Stimulated activated CD4-positive, alpha-beta T cell treated with anti-CD3 and anti-CD28 coated beads, TNF-alpha, amount 100 ng/mL, for 1 hour (primary cell): ENCODE measurements around the gene PPP3CB.

ENCODE experiments used
- DNase-seq, 3 donors: peaks; one replicate each; pipeline ENCODE4 v3.0.0-alpha.2; 2020; ENCODE audit warnings: low read depth in 3 of 3, low spot score in 1 of 3

The PPP3CB gene

DNA sequence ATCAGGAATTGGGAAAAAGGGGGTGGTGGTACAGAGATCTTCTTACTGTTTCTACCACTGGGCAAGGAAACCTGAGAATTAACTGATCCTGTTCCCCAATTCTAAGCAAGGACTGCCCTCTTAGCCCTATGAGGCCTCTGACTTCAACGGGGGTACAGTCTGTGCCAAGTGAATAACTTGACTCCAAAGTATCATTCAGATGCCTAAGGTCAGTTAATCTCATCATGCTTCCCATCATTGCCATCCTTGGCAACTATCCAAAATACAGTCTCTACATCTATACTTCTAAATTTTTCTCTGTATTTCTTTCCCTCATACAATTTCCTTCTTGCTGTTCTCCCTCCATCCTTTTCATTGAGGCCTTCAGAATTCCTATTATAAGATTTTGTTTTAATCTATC lies 10.5 kb downstream of the PPP3CB start:
- no peak for DNase-seq

GRCh38 chr10:73480158-73480557 lies 15.7 kb downstream of the PPP3CB start:
- DNase-seq, result no peak

- DNase-seq, result no peak
Observed at GRCh38 chr10:73478636-73479035, 17.2 kb downstream of the PPP3CB start.

DNA sequence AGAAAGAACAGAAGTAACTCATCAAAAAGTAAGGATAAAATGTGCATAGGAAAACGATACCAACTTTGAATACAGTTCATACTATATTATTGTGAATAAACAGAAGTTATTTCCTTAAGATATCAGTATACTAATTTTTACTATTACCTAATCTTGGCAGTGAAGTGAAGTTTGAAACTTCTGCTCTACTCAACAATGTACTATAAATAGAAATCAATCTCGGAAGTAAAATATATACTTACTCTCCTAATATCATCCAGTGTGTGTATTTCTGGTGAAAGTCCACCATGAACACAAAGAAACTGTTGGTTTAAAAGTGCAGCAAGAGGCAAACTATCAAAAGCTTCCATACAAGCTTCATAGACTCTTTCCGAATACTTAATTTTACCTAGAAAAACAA lies 24.6 kb downstream of the PPP3CB start:
- DNase-seq, result no peak

DNA sequence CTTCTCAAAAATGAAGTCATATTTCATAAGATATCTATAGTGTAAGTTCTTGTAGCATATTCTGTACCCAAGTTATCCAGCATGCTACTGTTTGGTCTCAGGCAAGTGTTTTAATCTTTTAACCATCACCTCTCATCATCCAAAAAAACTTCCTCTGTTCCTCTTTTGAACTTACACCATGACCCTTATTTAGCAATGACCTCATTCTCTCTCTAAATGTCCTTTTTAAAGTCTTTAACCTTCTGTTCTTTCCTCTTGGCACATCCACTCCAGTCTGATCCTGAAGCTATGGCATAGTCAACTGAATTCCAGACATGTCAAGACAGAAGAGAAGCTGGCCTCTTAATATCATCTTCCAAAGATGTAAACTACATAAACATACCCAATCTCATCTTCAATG lies 26.2 kb downstream of the PPP3CB start:
- no peak for DNase-seq

DNA sequence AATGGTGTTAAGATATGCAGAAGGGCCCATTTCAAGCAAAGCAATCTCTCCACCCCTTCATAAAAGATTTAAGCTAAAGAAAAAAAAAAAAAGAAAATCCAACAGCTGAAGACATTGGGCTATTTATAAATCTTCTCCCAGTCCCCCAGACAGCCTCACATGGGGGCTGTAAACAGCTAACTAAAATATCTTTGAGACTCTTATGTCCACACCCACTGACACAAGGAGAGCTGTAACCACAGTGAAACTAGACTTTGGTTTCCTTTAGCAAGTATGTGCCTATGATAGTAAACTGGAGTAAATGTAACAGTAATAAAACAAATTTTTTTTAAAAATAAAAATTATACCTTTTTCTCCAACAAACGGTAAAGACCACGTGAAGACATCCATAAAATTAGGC lies 28.6 kb downstream of the PPP3CB start:
- DNase-seq, result no peak

GRCh38 chr10:73465978-73466726 lies 29.7 kb downstream of the PPP3CB start:
- no peak for DNase-seq

- no peak for DNase-seq
Observed at GRCh38 chr10:73460897-73461296, 34.9 kb downstream of the PPP3CB start.

DNA sequence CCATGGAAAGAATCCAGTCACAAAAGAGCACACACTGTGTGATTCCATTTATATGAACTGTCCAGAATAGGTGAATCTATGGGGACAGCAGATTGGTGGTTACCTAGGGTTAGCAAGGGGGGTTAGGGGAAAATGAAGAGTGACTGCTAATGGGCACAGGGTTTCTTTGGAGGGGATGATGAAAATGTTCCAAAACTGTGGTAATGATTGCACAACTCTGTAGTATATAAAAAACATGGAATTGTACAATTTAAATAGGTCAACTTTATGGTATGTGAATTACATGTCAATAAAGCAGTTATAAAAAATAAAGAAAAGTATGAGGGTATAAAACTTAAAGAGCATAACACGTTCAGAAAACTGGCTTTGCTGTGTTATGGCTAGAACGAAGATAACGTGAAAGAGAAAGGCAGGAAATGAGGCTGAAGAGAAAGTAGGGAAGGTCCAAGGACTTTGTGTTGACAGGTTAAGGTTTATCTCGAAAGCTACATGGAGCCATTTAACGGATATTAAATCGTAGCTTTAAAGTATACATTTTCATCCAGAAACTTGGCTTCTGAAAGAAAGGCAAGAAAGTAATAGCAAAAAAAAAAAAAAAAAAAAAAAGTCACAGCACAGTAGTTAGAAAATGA lies 36.0 kb downstream of the PPP3CB start:
- no peak for DNase-seq

DNA sequence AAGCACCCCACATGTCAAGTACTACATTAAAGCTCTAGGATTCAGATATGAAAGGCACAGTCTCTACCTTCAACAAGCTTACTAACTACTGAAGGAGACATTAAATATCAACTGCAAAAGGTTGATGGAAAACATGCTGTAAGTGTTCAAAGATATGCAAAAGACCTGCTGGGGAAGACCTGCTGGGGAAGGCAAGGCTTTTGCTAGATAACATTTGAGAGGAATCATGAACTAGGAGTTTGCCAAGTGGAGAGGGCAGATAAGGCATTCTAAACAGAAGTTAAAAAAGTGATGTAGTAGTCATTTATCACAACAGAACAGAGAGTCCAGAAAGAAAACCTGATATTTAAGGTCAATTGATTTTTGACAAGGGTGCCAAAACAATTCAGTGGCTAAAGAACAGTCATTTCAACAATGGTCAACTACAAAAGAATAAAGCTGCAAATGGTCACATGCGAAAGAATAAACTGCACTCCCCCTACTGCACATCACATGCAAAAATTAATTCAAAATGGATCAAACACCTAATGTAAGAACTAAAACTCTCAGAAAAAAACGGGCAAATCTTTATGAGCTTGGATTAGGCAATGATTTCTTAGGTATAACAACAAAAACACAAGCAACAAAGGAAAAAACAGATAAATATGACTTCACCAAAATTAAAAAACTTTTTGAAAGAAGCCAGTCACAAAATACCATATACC lies 39.5 kb downstream of the PPP3CB start:
- DNase-seq, result no peak

- DNase-seq, result no peak
Observed at GRCh38 chr10:73449113-73449512, 46.7 kb downstream of the PPP3CB start.

- no peak for DNase-seq
Observed at GRCh38 chr10:73448384-73448783, 47.4 kb downstream of the PPP3CB start.

DNA sequence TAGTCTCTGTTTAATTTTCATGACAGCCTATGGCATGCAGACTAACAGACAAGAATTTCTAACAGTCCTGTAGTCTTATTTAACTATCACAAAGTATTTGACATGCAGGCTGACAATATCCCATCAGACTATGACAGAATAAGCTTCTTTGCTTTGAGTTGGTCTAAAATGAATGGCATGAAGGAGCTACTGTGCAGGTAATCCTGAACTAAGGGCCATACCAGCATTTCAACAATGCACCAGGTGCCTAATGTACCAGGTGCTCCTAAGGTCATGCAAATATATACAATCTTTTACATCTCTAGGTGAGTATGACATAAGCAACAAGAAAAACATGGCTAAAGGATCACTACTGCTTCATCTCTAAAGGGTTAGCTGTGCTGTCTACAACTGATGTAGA lies 48.9 kb downstream of the PPP3CB start:
- no peak for DNase-seq

GRCh38 chr10:73444457-73444856 lies 51.4 kb downstream of the PPP3CB start:
- no peak for DNase-seq

DNA sequence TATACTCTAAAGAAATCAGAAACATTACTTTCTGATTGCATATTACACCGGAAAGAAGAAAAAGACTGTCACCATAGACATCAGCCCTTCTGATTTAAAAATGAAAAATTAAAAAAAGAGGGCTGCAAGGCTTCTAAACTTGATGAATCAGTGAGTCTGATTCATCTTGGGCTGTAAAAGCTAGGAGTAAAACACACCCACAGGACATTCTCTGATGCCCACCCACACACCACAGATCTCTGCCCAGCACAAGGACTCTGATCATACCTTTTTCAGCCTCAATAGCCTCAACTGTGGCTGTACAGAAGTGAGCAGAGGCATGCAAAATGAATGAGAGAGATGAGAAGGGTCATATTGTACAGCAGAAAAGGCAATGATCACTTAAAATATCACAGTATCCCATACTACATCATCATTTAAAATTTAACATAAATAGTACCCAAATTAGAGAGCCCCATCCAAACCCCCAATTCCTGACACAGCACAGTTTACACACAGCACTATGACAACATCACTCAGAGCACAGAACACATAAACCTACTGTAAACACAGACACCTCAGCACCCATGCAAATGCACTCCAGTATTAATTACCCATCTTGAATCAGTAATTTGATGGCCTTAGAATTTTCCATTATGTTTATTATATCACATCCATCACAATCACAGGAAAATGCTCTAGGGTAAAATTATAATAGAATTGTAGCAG lies 56.1 kb downstream of the PPP3CB start:
- DNase-seq, result no peak

- DNase-seq, result no peak
Observed at GRCh38 chr10:73439055-73439454, 56.8 kb downstream of the PPP3CB start.

GRCh38 chr10:73433538-73433867 lies 62.3 kb downstream of the PPP3CB start, which contains the start of gene MSS51:
Gene MSS51, minus strand, starts transcription at chr10:73433561. Its CDS starts 5,277 bp downstream, at chr10:73428284.
- no peak for DNase-seq

GRCh38 chr10:73432646-73433537 lies 62.9 kb downstream of the PPP3CB start:
- DNase-seq, result no peak

GRCh38 chr10:73426318-73426717 lies 69.5 kb downstream of the PPP3CB start:
- DNase-seq, result no peak

- DNase-seq, result no peak
Observed at GRCh38 chr10:73424478-73424877, 71.3 kb downstream of the PPP3CB start.

DNA sequence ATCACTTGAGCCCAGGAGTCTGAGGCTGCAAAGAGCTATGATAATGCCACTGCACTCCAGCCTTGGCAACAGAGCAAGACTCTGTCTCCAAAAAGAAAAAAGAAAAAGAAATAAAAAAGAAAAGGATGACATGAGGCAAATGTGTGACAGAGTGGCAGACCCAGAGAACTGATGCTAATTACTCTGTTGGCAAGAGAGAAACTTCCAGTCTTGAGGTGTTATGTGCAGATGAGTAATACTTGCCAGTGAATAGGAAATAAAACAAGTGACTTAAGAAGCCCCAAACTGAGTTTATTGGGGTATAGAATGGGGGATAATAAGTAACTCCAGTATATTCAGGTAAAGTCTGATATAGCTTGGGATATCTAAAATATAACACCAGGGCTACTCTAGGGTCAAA lies 72.5 kb downstream of the PPP3CB start:
- DNase-seq, result no peak
